KOPT-K1 (cell line): ENCODE data around the gene DHFR2.
"Not testable (repeated sequence)": the region's sequence is repeated elsewhere in the genome, so short reads cannot be mapped to it uniquely, and the experiment has no call there.

Experiments used
- H3K27ac ChIP-seq: fragments of 200-600 bp; sonication (generic); 2 replicates; pipeline ENCODE4 v1.5.1; 2016; ENCODE audit warnings: antibody characterized with exemption, mild to moderate bottlenecking, low read depth, low read length; ENCODE audit not compliant: poor library complexity, severe bottlenecking
- H3K36me3 ChIP-seq: fragments of 200-600 bp; sonication (generic); 2 replicates; pipeline ENCODE4 v1.5.1; 2017; ENCODE audit warnings: antibody characterized with exemption, mild to moderate bottlenecking, low read length, moderate library complexity; ENCODE audit not compliant: insufficient read depth
- H3K9me3 ChIP-seq: fragments of 200-600 bp; sonication (generic); 2 replicates; pipeline ENCODE4 v1.5.1; 2017; ENCODE audit warnings: antibody characterized with exemption, low read length, mild to moderate bottlenecking; ENCODE audit not compliant: insufficient read depth, poor library complexity, severe bottlenecking

Gene DHFR2

DNA sequence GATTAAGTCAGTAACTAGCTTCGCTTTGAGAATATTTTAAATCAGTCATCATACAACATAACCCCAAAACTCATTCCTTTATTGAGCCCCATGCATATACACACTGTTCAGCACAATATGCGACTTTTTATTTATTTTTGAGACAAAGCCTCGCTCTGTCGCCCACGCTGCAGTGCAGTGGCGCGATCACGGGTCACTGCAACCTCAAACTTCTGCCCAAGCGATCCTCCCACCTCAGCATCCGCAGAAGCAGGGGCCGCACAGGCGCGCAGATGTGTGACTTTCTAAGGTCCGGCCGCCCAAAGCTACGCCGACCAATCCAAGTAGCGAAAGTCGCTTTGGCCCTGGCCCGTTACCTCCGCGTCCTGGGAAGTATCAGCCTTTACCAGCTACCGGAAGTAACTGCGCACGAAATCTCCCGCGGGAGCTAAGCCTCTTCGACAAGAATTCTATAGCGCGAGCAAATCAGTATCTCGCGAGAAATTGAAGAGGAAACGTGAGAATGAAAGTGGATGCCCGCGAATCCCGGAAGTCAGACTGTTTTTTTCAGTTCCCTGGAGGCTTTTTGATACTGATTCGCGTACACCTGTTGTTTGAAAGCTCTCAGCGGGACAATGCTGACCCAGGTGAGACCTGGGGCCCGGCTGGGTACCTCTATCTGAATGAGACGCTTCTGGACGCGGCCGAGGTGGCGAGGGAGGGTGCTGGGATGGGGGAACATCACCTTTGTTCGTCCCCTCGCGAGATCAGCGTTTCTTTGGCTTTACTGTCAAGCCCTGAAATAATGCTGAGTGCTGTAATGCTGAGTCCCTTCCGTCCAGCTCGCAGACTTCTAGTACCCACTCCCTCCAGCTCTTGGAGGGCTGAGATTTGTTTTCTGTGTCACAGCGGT lies at the start of gene DHFR2, which contains the start of gene NSUN3:
TSS of gene DHFR2 (minus strand) at position 404 of the 892 bp plus-strand sequence. CDS start 1,405 bp downstream, outside the sequence.
TSS of gene NSUN3 (plus strand) at position 549 of the 892 bp plus-strand sequence. CDS start at position 615, 66 bp downstream.
- H3K36me3 ChIP-seq, result peaks cover 41% of the 10 kb centered on the region
- H3K9me3 ChIP-seq, result no peaks in the 10 kb centered on the region
- H3K27ac ChIP-seq, result peak within 1 kb of the TSS; percentile 94

GRCh38 chr3:94110854-94111253 lies 48.1 kb upstream of the DHFR2 start:
- peaks cover 38% of the 10 kb centered on the region for H3K36me3 ChIP-seq
- no peaks in the 10 kb centered on the region for H3K9me3 ChIP-seq
- H3K27ac ChIP-seq, result no peak overlapping the region

DNA sequence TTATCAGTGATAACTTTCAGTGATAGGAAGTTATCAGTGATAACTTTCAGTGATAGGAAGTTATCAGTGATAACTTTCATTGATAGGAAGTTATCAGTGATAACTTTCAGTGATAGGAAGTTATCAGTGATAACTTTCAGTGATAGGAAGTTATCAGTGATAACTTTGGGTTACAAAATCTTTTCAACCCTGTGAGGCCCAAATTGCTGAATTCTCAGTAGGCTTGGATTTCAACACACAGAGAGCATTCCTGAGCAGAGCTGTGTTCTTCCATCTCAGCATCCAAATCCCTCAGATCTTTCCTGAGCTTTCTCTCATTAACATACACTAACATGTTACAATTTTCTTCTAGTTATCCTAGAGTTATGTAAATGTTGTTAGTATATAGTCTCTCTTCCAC lies 47.5 kb upstream of the DHFR2 start:
- H3K9me3 ChIP-seq, H3K27ac ChIP-seq: not testable (repeated sequence)
- H3K36me3 ChIP-seq, result peaks cover 44% of the 10 kb centered on the region

GRCh38 chr3:94106268-94106667 lies 43.6 kb upstream of the DHFR2 start:
- H3K27ac ChIP-seq, result no peak overlapping the region
- peaks cover 52% of the 10 kb centered on the region for H3K36me3 ChIP-seq
- H3K9me3 ChIP-seq, result no peaks in the 10 kb centered on the region

DNA sequence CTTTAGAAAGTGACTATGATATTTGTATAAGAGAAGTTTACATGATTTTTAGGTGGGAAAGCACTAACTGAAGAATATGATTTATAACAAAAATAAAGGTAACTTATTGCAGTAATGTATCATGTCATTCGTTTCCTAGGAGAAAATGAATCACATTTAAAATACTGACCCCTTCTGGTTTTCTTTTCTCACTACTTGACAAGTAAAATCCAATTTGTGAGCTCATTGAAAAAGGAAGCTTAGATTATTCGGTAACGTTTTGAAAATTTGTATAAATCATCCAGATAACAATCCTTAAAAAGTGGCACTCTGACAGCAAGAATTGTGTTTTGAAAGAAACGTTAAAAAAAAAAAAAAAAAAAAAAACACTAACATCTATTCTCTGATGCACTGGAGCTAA lies 39.1 kb upstream of the DHFR2 start:
- no peaks in the 10 kb centered on the region for H3K9me3 ChIP-seq
- no peak overlapping the region for H3K27ac ChIP-seq
- peaks cover 65% of the 10 kb centered on the region for H3K36me3 ChIP-seq

GRCh38 chr3:94099311-94099710 lies 36.6 kb upstream of the DHFR2 start:
- peaks cover 70% of the 10 kb centered on the region for H3K36me3 ChIP-seq
- H3K27ac ChIP-seq, result no peak overlapping the region
- no peaks in the 10 kb centered on the region for H3K9me3 ChIP-seq

GRCh38 chr3:94098452-94098851 lies 35.7 kb upstream of the DHFR2 start:
- Histone ChIP-seq H3K27ac (no peak overlapping the region), H3K36me3 (peaks cover 68% of the 10 kb centered on the region), H3K9me3 (no peaks in the 10 kb centered on the region)

DNA sequence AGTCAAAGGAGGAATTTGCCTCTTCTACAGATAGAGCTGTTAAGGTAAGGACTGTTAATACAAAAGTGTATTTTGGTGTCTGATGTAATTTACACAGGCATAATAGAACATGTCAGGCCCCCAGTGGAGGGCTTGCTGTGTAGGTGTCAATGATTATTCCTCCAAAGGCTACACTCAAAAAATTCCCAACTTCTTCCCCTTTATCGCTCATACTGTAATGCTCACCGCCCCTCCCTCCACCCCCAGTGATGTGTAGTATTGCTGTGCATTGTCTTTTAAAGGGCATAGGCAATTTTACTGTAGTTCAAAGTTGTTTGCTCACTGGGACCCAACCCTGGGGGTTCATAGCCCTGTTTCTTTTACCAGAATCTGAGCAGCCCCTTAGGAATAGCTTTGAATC lies 32.4 kb upstream of the DHFR2 start:
- Histone ChIP-seq H3K27ac (no peak overlapping the region), H3K36me3 (peaks cover 73% of the 10 kb centered on the region), H3K9me3 (no peaks in the 10 kb centered on the region)

DNA sequence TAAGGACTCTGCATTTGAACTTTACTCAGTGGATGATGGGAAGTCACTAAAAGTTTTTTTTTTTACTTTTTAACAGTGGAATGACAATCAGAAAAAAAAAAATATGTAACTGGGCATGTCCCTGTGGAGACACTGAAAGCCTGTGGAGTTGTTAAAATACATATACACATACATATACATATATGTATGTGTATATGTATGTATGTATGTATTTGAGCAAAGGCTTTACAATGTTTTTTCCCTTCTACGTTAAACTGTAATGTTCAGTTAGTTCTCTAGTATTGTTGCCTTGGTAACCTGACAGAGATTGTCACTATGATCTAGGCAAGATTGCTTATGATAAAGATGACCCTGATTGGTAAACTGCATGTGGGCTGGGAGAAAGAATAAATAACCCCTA lies 30.4 kb upstream of the DHFR2 start:
- Histone ChIP-seq H3K27ac (no peak overlapping the region), H3K36me3 (peaks cover 68% of the 10 kb centered on the region), H3K9me3 (no peaks in the 10 kb centered on the region)

GRCh38 chr3:94092086-94092485 lies 29.4 kb upstream of the DHFR2 start:
- Histone ChIP-seq H3K27ac (no peak overlapping the region), H3K36me3 (peaks cover 62% of the 10 kb centered on the region), H3K9me3 (no peaks in the 10 kb centered on the region)

DNA sequence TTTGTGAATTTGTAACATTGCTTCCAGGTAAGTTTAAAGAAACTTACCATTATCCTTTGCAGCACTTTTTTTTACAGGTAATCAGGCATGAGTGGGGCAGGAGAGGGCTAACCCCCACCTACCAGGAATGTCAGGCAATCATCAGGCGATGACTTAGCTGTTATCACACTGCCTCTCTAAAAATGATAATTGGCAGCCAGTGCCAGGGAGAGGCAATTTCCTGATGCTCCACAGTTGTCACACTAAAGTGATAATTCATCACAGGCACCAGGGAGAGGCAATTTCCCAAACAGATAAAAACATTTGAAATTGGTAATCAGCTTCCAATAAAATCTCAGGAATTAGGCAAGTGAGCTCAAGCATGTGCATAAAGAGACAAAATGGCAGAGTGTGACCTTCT lies 26.4 kb upstream of the DHFR2 start:
- H3K36me3 ChIP-seq, result peaks cover 57% of the 10 kb centered on the region
- H3K27ac ChIP-seq, result no peak overlapping the region
- H3K9me3 ChIP-seq, result no peaks in the 10 kb centered on the region

- H3K9me3 ChIP-seq, result no peaks in the 10 kb centered on the region
- no peak overlapping the region for H3K27ac ChIP-seq
- H3K36me3 ChIP-seq, result peaks cover 30% of the 10 kb centered on the region
Measured at GRCh38 chr3:94083261-94083660, 20.5 kb upstream of the DHFR2 start.

GRCh38 chr3:94082391-94082937 lies 19.7 kb upstream of the DHFR2 start:
- Histone ChIP-seq H3K36me3 (peaks cover 29% of the 10 kb centered on the region), H3K9me3 (no peaks in the 10 kb centered on the region), H3K27ac (no peak overlapping the region)

GRCh38 chr3:94081884-94082283 lies 19.2 kb upstream of the DHFR2 start:
- Histone ChIP-seq H3K9me3 (no peaks in the 10 kb centered on the region), H3K27ac (no peak overlapping the region), H3K36me3 (peaks cover 26% of the 10 kb centered on the region)

GRCh38 chr3:94080552-94080951 lies 17.8 kb upstream of the DHFR2 start:
- not testable (repeated sequence) for H3K27ac ChIP-seq, H3K9me3 ChIP-seq
- H3K36me3 ChIP-seq, result peaks cover 29% of the 10 kb centered on the region

- Histone ChIP-seq H3K27ac (no peak overlapping the region), H3K36me3 (peaks cover 24% of the 10 kb centered on the region), H3K9me3 (no peaks in the 10 kb centered on the region)
Measured at GRCh38 chr3:94076055-94076454, 13.3 kb upstream of the DHFR2 start.
